ENCODE results near the gene ALDOB. TPM values are rescaled to one million over a fixed set of nuclear protein-coding genes. Genes with fewer than 3 reads are reported as not detected.

The ALDOB gene
- total and polyA plus RNA-seq, 2 of the 13 experiments (the other 11 are each of a cell fraction or from before 2014, with no cell fraction given): 0.29 to 0.97 TPM

DNA sequence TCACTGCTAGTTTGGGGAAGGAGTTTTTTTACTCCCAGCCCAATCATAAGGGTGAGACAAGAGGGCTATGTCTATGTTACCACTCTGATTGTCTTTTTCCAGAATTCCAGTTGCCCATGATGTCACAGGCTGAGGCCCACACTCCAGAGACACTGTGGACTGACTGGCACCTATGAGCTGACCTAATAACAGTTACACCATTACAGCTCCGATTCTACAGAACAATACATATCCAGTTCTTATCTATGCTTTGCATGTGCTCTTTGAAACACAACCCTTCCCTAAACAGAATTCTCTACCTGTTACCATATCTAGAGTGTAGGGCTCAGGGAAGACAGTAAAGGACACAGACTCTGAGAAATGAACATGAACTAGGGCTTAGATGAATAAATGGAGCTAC, 45.7 kb upstream of the ALDOB start (continued):
- no peak for TF ChIP-seq SP140L (CRISPR knock-in tag; IDR thresholded peaks at IDR 0.05; ENCODE audit: borderline replicate concordance)

DNA sequence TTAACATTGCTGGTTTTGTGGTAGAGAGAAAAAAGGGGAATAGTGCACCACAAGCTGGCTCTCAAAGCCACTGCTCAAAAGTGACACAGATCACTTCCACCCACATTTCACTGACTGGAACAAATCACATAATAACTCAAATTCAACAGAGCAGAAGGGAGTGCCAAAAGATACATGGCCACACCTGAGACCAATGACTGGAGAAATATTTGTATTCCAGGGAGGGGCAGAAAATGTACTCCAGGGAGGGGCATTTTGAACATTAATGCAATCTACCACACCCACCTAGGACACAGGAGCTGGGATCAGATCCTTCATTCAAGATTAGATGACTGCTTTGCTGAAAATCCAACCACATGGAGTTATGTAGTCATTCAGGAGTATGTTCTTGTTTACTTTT, 44.8 kb upstream of the ALDOB start:
- in situ Hi-C loops (cut with HindIII; ENCODE audit: extremely low pct_ligation_motif_present, low pct_unique_long_range_greater_than_20kb): no loop called here
- Histone ChIP-seq H3K79me2 (ENCODE audit: insufficient read depth, low read length) (no peaks in the 10 kb centered on the region), H3K27me3 (ENCODE audit: control insufficient read depth in 1 of 2, insufficient read depth in 2 of 2, low read length in 2 of 2) (0 out of 5 replicates have a peak, but pooled peaks cover 0 to 1% of the 10 kb centered on the region in 2 experiments), H3K36me3 (replicated peaks in 1 of 2; ENCODE audit: control insufficient read depth in 1 of 2, insufficient read depth in 2 of 2, low read length in 2 of 2) (no peaks in the 10 kb centered on the region), H3K4me2 (ENCODE audit: low read depth, low read length) (no peak overlapping the region), H4K20me1 (ENCODE audit: insufficient read depth, low read length) (no peaks in the 10 kb centered on the region), H3K4me3 (replicated peaks in 1 of 3; ENCODE audit: insufficient read depth in 1 of 3, low read depth in 2 of 3, low read length in 3 of 3) (no peak overlapping the region), H2AFZ (ENCODE audit: low read length) (no peak overlapping the region), H3K9me3 (ENCODE audit: low read length) (no peaks in the 10 kb centered on the region), H3K27ac (ENCODE audit: extremely low read length, insufficient read depth, low read length) (no peak overlapping the region), H3K9ac (ENCODE audit: insufficient read depth, low read depth, low read length) (no peak overlapping the region), H3K4me1 (ENCODE audit: insufficient read depth, low read length) (no peaks in the 10 kb centered on the region)
- ATAC-seq (no peak), FAIRE-seq (no peak), DNase-seq (ENCODE audit: low spot score) (no peak)
- TF ChIP-seq ZSCAN25 (CRISPR knock-in tag; IDR thresholded peaks at IDR 0.05): no peak
- TF ChIP-seq AHR (CRISPR knock-in tag; IDR thresholded peaks at IDR 0.05): no peak
- TF ChIP-seq KAT8 (CRISPR knock-in tag; IDR thresholded peaks at IDR 0.05): no peak
- ChIA-PET CTCF (ENCODE audit: low intra/inter-chr PET ratio, low total read pairs) (no interaction called here), POLR2A (no interaction called here)
- BruUV-seq (replicated peaks): no TSS peak
- intact Hi-C loops (cut with micrococcal nuclease; ENCODE audit: unreplicated experiment): no loop called here

DNA sequence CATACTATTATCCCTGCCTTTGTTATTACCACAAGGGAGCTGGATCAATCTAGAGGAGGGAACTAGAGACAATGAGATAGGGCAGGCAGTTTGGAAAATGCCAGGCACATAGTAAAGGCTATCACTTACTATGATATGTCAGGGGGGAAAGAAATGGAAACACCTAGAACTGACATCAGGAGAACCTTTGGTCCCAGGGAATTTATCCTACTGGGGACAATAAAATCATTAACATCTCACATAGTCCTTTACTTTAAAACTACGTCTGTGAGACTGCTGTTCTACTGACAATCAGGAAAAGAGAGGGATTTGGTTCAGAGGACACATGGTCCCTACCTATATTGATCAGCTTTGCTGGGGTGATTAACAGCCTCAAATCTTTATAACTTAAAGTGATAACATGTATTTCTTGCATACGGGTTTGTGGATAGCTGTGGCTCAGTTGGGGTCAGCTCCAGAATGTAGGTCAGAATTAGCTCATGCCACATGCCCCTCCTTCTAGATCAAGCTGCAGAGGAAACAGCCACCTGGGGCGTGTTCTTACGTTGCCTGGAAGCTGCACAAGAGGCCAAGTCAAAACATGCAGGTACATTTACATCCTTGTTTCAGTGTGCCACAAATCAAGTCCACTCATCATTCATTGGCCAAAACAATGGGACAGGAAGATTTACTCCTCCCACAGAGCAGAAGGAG, 43.9 kb upstream of the ALDOB start:
- intact Hi-C loops (cut with micrococcal nuclease; ENCODE audit: unreplicated experiment) (no loop called here), in situ Hi-C loops (cut with HindIII; ENCODE audit: extremely low pct_ligation_motif_present, low pct_unique_long_range_greater_than_20kb) (no loop called here)
- ChIA-PET CTCF (ENCODE audit: low intra/inter-chr PET ratio, low total read pairs) (no interaction called here), POLR2A (no interaction called here)
- Histone ChIP-seq H3K27me3 (ENCODE audit: control insufficient read depth in 1 of 2, insufficient read depth in 2 of 2, low read length in 2 of 2) (0 out of 5 replicates have a peak, but pooled peaks cover 0 to 1% of the 10 kb centered on the region in 2 experiments), H4K20me1 (ENCODE audit: insufficient read depth, low read length) (no peaks in the 10 kb centered on the region), H3K4me3 (replicated peaks in 1 of 3; ENCODE audit: insufficient read depth in 1 of 3, low read depth in 2 of 3, low read length in 3 of 3) (no peak overlapping the region), H3K4me1 (ENCODE audit: insufficient read depth, low read length) (no peaks in the 10 kb centered on the region), H2AFZ (ENCODE audit: low read length) (no peak overlapping the region), H3K36me3 (replicated peaks in 1 of 2; ENCODE audit: control insufficient read depth in 1 of 2, insufficient read depth in 2 of 2, low read length in 2 of 2) (no peaks in the 10 kb centered on the region), H3K27ac (ENCODE audit: extremely low read length, insufficient read depth, low read length) (no peak overlapping the region), H3K9me3 (ENCODE audit: low read length) (no peaks in the 10 kb centered on the region), H3K4me2 (ENCODE audit: low read depth, low read length) (no peak overlapping the region), H3K9ac (ENCODE audit: insufficient read depth, low read depth, low read length) (no peak overlapping the region), H3K79me2 (ENCODE audit: insufficient read depth, low read length) (no peaks in the 10 kb centered on the region)
- 0% methylated on average over 4 of the region's 4 CpGs for WGBS (ENCODE audit: low lambda C conversion rate)
- DNase-seq (ENCODE audit: low spot score): no peak
- no peak for FAIRE-seq
- TF ChIP-seq, protein P1, sequence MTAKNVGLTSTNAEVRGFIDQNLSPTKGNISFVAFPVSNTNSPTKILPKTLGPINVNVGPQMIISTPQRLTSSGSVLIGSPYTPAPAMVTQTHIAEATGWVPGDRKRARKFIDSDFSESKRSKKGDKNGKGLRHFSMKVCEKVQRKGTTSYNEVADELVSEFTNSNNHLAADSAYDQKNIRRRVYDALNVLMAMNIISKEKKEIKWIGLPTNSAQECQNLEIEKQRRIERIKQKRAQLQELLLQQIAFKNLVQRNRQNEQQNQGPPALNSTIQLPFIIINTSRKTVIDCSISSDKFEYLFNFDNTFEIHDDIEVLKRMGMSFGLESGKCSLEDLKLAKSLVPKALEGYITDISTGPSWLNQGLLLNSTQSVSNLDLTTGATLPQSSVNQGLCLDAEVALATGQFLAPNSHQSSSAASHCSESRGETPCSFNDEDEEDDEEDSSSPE (CRISPR knock-in tag; IDR thresholded peaks at IDR 0.05): no peak
- TF ChIP-seq KDM6A (CRISPR knock-in tag; IDR thresholded peaks at IDR 0.05; ENCODE audit: low read depth) (no peak), SSRP1 (CRISPR knock-in tag; IDR thresholded peaks at IDR 0.05) (no peak)
- no TSS peak for BruUV-seq (replicated peaks)
- ATAC-seq: no peak
